ENCODE data around the gene ABCG5.

Gene ABCG5

GRCh38 chr2:43838560-43839267, at the start of gene ABCG5, which contains the start of gene ABCG8:
TSS of gene ABCG5 (minus strand) at chr2:43838839. CDS start at chr2:43838679, 160 bp downstream.
TSS of gene ABCG8 (plus strand) at chr2:43838971. CDS start at chr2:43839054, 83 bp downstream.
- no peak for DNase-seq (ENCODE audit: low read depth)
- H3K4me3 ChIP-seq (ENCODE audit: low read depth, low read length), result no peak within 1 kb of the TSS

DNA sequence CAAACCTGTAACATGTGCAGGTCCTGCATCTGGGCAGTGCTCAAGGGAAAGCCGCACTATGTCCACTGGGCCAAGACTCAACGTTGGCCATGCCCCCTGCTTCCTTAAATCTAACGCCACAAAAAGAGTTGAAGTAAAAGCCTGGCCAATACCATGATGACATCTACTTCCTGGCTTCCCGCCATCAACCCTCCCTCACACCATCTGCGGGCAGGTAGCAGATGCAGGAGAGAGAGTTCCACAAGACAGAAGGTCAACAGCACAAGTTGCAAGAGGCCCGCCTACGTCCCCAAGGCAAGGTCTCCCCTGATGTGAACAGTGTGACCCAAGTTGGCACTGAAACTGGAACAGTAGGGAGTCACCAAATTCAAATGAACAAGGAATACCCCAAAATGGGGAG, 48.5 kb upstream of the ABCG5 start:
- DNase-seq (ENCODE audit: low read depth), result no peak
- H3K4me3 ChIP-seq (ENCODE audit: low read depth, low read length), result no peak overlapping the region

DNA sequence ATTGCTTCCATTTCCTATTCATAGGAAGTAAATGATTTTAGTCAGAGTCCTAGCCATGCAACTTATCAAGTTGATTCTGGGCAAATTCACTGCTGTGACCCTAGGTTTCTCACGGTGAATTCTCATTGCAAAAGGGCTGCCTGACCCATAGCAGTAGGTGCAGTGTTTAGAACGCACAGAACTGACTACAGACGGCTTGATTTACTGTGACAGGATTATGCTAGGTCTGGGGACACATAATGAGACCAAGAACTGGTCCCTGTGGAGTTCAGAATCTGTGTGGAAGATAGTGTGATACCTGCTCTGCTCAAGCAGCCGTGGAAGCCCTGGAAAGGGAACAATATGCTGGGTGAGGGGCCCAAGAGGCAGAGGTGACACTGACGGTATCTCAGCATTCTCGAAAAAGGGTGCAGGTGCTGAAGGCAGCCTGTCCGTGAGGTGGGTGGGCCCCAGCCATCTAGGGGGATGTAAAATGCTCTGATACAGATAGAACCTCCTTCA, 46.5 kb upstream of the ABCG5 start:
- no peak for DNase-seq (ENCODE audit: low read depth)
- H3K4me3 ChIP-seq (ENCODE audit: low read depth, low read length), result no peak overlapping the region

GRCh38 chr2:43884689-43885088, 46.0 kb upstream of the ABCG5 start:
- no peak overlapping the region for H3K4me3 ChIP-seq (ENCODE audit: low read depth, low read length)
- no peak for DNase-seq (ENCODE audit: low read depth)

DNA sequence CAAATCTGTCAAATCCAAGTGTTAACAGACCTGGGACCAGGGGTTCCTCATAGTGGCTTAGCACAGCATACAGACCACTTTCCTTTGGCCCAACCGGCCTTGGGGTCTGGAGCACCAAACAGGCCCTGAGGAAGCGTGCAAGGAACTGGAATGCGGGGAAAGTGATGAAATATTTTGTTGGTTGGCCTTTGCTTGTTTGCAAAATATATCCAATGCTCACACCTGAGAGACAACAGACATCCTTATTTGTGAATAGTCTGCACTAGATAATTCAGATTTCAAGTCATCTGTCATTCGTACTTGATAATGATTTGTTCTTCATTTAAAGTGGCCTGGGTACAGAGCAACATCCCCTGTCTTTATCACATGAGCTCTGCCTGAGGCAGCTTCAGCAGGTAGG, 43.7 kb upstream of the ABCG5 start:
- DNase-seq (ENCODE audit: low read depth), result no peak
- no peak overlapping the region for H3K4me3 ChIP-seq (ENCODE audit: low read depth, low read length)

- no peak for DNase-seq (ENCODE audit: low read depth)
- no peak overlapping the region for H3K4me3 ChIP-seq (ENCODE audit: low read depth, low read length)
These were observed 42.3 kb upstream of the ABCG5 start for GRCh38 chr2:43880952-43881351.

GRCh38 chr2:43880471-43880870, 41.8 kb upstream of the ABCG5 start:
- no peak overlapping the region for H3K4me3 ChIP-seq (ENCODE audit: low read depth, low read length)
- DNase-seq (ENCODE audit: low read depth), result no peak

DNA sequence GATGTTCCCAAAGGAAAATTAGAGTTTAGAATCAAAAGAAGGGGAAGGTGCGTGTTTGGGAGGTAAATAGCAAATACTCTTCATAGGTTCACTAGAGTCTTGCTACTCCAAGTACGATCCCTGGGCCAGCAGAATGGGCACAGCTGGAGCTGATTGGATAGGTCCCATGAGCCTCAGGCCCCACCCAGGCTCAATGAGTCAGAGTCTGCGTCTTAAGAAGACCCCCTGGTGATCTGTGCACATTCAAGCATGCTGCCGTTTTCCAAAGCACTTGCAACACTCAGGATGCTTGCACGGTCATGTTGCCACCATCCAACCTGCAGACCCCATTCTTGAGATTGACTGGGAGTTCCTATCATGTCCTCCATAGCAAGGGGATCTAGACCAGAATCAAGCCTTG, 40.6 kb upstream of the ABCG5 start:
- DNase-seq (ENCODE audit: low read depth), result no peak
- H3K4me3 ChIP-seq (ENCODE audit: low read depth, low read length), result no peak overlapping the region

DNA sequence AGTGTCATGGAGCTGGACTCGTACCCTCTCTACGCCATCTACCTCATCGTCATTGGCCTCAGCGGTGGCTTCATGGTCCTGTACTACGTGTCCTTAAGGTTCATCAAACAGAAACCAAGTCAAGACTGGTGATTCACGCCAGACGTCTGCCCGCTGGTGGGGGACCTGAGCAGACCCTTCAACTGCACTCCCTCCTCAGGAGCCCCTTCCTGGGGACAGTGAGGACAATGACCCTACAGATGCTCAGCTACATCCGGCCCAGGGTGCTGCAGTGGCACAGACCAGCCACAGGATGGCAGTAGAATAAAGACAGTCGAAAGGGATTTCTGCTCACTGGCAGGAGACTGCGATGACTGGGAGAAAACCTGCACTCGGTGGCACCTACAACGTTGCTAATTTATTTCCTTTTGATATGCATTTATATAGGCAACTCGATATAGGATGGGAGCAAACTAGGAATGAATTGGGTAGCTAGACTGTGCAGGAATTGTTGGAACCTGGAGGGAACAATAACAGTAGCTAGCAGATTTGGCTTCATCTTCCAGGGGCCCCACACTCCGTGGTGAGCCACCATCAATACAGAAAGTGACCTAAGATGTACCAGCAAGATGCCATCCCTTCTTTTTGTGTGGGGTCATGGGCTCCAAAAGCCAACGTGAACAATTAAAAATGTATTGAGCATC, 39.3 kb upstream of the ABCG5 start:
- no peak overlapping the region for H3K4me3 ChIP-seq (ENCODE audit: low read depth, low read length)
- peak; percentile 9 for DNase-seq (ENCODE audit: low read depth)

DNA sequence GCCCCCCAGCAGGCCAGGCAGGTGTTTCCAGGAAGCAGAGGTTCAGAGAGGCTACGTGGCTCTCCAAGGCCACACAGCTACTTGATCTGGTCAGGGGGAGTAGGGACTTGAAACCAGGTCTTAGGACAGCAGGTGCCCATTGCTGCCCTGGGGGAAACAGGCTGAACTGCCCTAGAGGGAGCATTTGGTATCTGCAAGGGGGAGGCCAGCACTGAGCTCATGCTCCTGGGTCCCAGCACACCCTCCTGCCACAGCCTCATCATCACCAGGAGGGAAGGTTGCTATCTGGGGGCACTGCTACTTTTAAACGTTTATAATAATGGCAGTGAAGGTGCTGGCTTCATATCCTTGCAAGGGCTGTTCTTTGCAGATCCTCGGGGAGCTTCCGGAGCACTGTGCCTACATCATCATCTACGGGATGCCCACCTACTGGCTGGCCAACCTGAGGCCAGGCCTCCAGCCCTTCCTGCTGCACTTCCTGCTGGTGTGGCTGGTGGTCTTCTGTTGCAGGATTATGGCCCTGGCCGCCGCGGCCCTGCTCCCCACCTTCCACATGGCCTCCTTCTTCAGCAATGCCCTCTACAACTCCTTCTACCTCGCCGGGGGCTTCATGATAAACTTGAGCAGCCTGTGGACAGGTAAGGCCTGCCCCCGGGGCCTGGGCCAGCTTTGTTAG, 36.3 kb upstream of the ABCG5 start:
- DNase-seq (ENCODE audit: low read depth), result no peak
- no peak overlapping the region for H3K4me3 ChIP-seq (ENCODE audit: low read depth, low read length)

- DNase-seq (ENCODE audit: low read depth), result no peak
- no peak overlapping the region for H3K4me3 ChIP-seq (ENCODE audit: low read depth, low read length)
These were observed 33.5 kb upstream of the ABCG5 start for GRCh38 chr2:43872151-43872550.

DNA sequence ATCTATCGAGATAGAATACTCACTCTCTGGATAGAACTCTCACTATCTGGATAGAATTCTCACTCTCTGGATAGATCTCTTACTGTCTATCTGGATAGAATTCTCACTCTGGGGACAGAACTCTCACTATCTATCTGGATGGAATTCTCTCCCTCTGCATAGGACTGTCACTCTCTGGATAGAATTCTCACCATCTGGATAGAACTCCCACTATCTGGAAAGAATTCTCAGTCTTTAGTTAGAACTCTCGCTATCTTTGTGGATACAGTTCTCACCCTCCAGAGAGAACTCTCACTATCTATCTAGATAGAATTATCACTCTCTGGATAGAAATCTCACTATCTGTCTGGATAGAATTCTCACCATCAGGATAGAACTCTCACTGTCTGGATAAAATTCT, 16.7 kb upstream of the ABCG5 start:
- DNase-seq (ENCODE audit: low read depth), result no peak
- no peak overlapping the region for H3K4me3 ChIP-seq (ENCODE audit: low read depth, low read length)

DNA sequence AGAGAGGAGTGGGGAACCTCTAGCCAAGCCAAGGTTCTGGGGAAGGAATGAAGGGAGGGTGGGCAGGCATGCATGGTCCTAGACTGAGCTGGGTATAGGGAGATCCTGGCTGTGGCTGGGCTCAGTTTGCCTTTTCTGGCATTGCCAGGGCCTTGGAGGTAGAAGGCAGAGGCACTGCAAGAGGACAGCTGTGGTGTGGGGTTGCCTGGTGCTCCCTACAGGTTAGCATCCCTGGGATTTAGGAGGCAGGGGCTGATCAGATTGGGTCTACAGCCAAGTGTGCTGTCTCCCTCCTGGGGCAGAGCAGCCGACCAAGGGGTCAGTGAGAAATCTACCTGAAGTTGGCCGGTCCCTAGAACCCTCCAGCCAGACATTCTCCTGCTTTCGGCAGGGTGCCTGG, 16.0 kb upstream of the ABCG5 start:
- no peak overlapping the region for H3K4me3 ChIP-seq (ENCODE audit: low read depth, low read length)
- no peak for DNase-seq (ENCODE audit: low read depth)

GRCh38 chr2:43853141-43854081, 14.8 kb upstream of the ABCG5 start:
- no peak for DNase-seq (ENCODE audit: low read depth)

DNA sequence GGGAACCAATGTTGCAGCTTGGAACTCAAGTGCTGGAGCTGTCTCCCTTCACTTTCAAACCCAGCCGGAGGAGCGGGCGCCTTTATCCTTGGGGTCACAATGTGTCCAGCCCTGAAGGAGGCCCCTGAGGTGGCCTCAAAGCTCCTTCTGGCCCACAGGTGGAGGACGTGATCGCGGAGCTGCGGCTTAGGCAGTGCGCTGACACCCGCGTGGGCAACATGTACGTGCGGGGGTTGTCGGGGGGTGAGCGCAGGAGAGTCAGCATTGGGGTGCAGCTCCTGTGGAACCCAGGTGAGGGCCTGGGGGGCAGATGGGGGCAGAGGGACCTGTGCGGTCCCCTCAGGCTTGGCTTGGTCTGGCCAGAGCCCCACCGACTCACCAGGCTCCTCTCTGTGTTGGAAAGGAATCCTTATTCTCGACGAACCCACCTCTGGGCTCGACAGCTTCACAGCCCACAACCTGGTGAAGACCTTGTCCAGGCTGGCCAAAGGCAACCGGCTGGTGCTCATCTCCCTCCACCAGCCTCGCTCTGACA, 13.6 kb upstream of the ABCG5 start:
- H3K4me3 ChIP-seq (ENCODE audit: low read depth, low read length), result no peak overlapping the region
- DNase-seq (ENCODE audit: low read depth), result no peak

More at GRCh38 chr2:43853141-43854081, 14.8 kb upstream of the ABCG5 start:
- no peak overlapping the region for H3K4me3 ChIP-seq (ENCODE audit: low read depth, low read length)

GRCh38 chr2:43851011-43851980, 12.7 kb upstream of the ABCG5 start:
- H3K4me3 ChIP-seq (ENCODE audit: low read depth, low read length), result no peak overlapping the region
- no peak for DNase-seq (ENCODE audit: low read depth)

- no peak overlapping the region for H3K4me3 ChIP-seq (ENCODE audit: low read depth, low read length)
- DNase-seq (ENCODE audit: low read depth), result no peak
These were observed 9.6 kb upstream of the ABCG5 start for GRCh38 chr2:43848214-43848613.

Data from skeletal muscle cell (primary cell).